ENCODE data around the gene PRSS57.
A peak's percentile ranks its signal among the peaks of the same experiment; 100 is the strongest.

Gene PRSS57

DNA sequence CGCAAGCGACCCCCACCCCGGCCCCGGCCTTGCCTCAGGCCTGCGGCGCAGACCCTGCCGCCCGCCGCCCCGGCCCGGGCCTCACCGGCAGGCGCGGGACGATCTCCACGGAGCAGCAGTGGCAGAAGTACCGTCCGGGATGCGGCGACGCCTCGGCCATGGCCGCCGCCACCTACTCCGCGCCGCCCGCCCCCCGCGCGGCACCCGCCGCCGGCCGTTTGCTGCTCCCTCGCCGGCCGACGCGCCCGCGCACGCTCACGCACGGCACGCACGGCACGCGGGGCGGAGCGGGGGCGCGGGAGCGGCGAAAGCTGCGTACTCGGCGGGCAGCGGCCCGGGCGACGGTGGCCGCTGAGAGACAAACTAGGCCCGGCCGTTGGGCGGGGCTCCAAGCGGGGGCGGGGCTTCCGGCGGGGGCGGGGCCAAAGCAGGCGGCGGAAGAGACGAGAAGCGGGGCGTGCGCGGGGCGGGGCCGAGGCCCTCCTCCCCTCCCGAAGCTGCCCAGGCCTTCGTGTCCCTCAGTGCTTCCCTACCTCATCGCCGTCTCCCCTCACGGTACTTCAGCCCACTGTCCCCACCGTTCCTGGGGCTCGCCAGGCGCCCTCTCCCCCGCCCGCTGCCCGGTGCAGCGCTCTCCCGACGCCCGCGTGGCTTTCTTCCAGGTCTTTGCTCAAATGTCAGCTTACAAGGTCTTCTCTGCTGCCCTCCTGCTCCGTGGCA is 32.1 kb downstream of the PRSS57 start, which contains the start of gene RNF126:
TSS of gene RNF126 (minus strand) at position 253 of the 720 bp plus-strand sequence. CDS start at position 160, 93 bp downstream.
- Mint-ChIP-seq H3K27me3 (no peaks in the 10 kb centered on the region), H3K4me3 (peak within 1 kb of the TSS; percentile 89), H3K9me3 (no peaks in the 10 kb centered on the region), H3K36me3 (ENCODE audit: low read depth) (peaks cover 31% of the 10 kb centered on the region), H3K4me1 (ENCODE audit: low read depth) (peaks cover 71% of the 10 kb centered on the region), H3K27ac (peak within 1 kb of the TSS; percentile 90)
- intact Hi-C loops (cut with micrococcal nuclease) = loop anchor here (5.0 kb wide), 1 partner anchor 89 kb away; the partner anchor contains the start of gene MISP

DNA sequence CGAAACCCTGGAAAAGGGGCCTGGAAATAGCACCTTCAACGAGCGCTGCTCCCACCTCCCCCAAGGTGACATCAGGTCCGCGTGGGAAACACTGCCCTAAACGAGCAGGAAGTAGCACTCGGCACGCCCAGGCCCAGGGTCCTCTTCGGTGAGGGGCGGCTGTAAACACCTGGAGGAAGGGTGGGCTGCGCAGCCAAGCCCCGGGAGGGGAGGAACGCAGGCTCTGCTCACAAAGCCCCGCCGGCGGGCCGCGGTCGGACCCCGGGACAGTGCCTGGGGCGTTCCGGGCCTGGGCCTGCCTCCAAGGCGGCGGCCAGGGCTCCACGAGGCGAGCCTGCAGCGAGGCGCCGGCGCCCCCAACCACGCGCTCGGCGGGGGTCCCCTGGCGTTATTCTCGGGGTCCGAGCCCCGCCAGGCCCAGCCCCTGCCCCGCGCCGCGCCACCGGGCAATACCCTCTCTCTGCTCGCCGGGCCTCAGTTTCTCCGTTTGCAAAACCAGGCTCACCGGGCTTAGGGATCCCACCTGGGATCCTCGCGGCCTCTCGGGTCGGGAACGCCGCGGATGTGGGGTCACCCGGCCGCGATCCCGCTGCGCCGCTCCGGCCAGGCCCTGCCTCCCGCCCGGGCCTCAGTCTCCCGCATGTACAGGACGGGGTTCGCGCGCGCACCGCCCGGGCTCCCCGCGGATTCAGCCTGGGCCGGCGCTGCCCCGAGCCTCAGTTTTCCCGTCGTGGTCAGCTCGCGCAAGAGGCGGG is 32.9 kb downstream of the PRSS57 start:
- Mint-ChIP-seq H3K27ac (peak overlapping the region; percentile 90), H3K4me1 (ENCODE audit: low read depth) (peaks cover 69% of the 10 kb centered on the region), H3K36me3 (ENCODE audit: low read depth) (peaks cover 38% of the 10 kb centered on the region), H3K9me3 (no peaks in the 10 kb centered on the region), H3K4me3 (peak overlapping the region; percentile 89), H3K27me3 (no peaks in the 10 kb centered on the region)
- intact Hi-C loops (cut with micrococcal nuclease) = loop anchor here (5.0 kb wide), 1 partner anchor 90 kb away; the partner anchor contains the start of gene MISP

DNA sequence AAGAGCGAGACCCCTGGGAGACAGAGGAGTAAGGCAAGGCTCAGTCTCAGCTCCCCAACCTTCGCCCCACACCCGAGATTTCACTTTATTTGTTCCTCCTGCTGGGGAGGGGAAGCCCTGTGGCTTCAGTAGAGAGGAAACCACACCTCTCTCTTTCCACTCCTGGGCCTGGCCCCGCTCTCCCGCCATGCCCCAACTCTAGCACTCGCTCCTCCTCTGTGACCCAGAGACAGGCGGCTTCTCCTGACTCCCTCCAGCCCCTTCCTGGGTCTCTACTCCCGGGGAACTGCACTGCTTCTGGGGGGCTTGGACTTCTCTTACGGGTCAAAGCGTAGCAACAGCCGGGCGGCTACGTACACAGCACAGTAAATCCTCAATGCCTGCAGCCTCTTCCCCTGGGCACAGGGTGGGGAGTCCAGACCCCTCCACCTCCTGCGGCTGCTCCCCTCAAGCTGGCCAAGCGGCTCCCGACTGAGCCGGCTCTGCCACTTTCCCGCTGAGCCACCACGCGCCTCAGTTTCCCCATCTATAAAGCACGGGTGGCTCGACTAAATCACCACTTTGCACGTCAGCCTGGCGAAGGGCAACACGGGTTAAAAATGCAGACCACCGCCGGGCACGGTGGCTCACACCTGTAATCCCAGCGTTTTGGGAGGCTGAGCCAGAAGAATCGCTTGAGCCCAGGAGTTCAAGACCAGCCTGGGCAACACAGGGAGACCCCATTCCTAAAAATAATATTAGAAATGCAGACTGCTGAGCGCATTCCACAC is 33.6 kb downstream of the PRSS57 start:
- peaks cover 73% of the 10 kb centered on the region for H3K4me1 Mint-ChIP-seq (ENCODE audit: low read depth)
- intact Hi-C loops (cut with micrococcal nuclease) = loop anchor here (2.0 to 5.0 kb wide), 2 partner anchors 29 to 91 kb away; partner anchors contain the start of genes MISP and POLRMT
- peaks cover 46% of the 10 kb centered on the region for H3K36me3 Mint-ChIP-seq (ENCODE audit: low read depth)
- peak overlapping the region; percentile 89 for H3K4me3 Mint-ChIP-seq
- no peaks in the 10 kb centered on the region for H3K27me3 Mint-ChIP-seq
- peak overlapping the region; percentile 90 for H3K27ac Mint-ChIP-seq
- H3K9me3 Mint-ChIP-seq = no peaks in the 10 kb centered on the region

DNA sequence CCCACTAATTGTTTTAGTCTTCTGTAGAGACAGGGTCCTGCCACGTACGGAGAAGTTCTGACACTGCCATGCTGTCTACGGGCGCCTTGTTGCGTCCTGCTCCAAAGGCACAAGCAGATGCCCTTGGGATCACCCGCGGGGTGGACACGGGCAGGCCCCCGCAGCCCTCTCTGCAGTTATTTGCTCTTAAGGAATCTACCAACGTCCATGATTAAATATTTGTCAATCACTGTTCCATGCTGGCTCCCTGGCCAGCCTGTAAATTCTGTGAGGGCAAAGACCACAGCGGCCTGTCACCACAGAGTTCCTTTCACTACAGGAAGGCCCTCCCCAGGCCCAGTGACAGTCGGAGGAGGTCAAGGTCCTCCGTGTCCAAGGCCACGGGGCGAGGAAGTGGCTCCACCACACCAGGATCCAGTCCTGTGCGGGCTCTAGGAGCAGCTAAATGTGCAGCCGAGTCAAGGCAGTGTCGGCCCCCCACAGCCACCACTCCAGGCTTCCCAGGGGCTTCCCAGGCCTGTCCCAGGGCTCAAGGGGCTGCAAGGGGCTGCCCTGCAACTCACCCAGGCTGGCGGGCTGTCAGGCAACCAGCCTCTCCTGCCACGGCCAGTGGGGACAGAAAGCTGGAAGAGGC is 34.3 kb downstream of the PRSS57 start:
- peaks cover 53% of the 10 kb centered on the region for H3K36me3 Mint-ChIP-seq (ENCODE audit: low read depth)
- intact Hi-C loops (cut with micrococcal nuclease) = loop anchor here (2.0 to 5.0 kb wide), 2 partner anchors 28 to 91 kb away; partner anchors contain the start of genes MISP and POLRMT
- H3K27ac Mint-ChIP-seq = peak overlapping the region; percentile 90
- H3K9me3 Mint-ChIP-seq = no peaks in the 10 kb centered on the region
- H3K4me1 Mint-ChIP-seq (ENCODE audit: low read depth) = peaks cover 79% of the 10 kb centered on the region
- H3K4me3 Mint-ChIP-seq = peak overlapping the region; percentile 89
- no peaks in the 10 kb centered on the region for H3K27me3 Mint-ChIP-seq

DNA sequence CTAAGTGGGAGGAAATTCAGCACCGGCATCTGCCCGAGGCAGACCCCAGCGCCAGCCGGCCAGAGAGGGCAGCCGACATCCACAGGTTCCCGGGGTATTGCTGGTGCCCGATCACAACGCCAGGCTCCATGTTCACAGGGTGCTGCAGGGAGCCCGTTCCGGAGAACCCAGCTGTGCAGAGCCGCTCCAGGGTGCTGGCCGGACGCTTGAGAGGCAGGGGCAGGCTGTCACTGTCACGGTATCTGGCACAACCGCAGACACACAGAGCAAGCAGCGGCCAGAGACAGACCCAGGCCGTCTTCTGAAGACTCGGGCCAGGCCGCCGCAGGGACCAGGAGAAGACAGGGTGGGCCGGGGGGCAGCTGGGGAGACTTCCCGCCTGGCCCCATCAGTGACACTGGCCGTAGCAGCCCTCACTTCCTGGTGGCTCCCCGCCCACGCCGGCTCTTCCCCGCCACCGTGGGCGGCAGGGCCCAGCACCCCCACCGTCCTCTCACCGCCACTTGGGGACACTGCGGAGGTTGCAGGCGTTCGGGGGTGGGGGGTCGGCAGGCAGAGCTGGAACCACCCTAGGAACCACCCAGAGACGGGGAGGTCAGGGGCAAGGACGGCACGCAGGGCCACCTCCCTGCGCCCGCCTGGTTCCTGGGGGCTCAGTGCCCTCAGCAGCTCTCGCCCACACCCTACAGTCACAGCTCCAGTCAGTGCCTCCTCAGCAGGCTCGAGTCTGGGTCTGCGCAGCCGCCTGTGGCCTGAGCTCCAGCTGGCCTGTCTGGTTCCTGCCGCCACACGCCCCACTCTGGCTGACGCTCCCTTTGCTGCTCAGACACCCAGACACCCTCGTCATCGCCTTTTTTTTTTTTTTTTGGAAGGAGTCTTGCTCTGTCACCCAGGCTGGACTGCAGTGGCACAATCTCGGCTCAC is 36.1 kb downstream of the PRSS57 start:
- Mint-ChIP-seq H3K9me3 (no peaks in the 10 kb centered on the region), H3K4me1 (ENCODE audit: low read depth) (peaks cover 80% of the 10 kb centered on the region), H3K27me3 (no peaks in the 10 kb centered on the region), H3K4me3 (peak overlapping the region; percentile 89), H3K27ac (peak overlapping the region; percentile 90), H3K36me3 (ENCODE audit: low read depth) (peaks cover 71% of the 10 kb centered on the region)
- intact Hi-C loops (cut with micrococcal nuclease) = no loop called here

DNA sequence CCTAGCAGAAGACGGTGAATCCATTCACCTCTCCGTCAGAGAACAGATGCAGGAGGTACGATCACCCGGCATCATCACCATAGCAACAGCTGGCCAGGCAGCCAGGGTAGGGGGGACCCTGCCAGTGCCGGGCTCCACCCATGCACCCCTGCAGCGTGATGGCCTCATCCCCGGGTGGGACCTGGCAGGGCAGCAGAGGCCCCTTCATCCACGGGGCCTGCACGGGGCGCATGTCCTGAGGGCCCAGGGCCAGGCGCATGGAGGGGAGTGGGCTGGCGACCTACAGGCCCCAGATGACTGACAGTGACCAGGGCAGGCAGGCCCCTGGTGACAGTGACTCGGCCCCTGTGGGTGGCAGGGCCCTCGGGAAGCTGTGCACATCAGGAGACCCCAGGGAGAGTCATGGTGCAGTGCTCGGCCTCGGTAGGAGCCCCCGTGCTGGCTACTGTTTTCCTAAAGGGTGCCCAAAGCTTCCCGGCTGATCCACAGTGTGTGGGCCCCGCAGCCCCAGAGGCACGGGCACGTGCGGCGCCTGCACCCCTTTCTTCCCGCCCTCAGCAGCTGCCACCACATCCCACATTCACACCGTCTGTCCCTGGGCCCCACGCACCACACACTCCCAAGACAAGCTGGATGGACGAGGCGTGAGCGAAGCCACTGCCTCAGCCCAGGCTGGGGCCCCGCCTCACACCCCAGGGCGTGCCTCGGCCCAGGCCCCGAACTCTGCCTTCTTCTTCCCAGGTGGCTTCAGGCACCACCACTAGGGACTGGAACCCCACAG is 37.0 kb downstream of the PRSS57 start:
- H3K27ac Mint-ChIP-seq = peak overlapping the region; percentile 90
- H3K4me3 Mint-ChIP-seq = no peak overlapping the region
- no peaks in the 10 kb centered on the region for H3K9me3 Mint-ChIP-seq
- H3K36me3 Mint-ChIP-seq (ENCODE audit: low read depth) = peaks cover 80% of the 10 kb centered on the region
- H3K4me1 Mint-ChIP-seq (ENCODE audit: low read depth) = peaks cover 72% of the 10 kb centered on the region
- H3K27me3 Mint-ChIP-seq = no peaks in the 10 kb centered on the region
- intact Hi-C loops (cut with micrococcal nuclease) = no loop called here

DNA sequence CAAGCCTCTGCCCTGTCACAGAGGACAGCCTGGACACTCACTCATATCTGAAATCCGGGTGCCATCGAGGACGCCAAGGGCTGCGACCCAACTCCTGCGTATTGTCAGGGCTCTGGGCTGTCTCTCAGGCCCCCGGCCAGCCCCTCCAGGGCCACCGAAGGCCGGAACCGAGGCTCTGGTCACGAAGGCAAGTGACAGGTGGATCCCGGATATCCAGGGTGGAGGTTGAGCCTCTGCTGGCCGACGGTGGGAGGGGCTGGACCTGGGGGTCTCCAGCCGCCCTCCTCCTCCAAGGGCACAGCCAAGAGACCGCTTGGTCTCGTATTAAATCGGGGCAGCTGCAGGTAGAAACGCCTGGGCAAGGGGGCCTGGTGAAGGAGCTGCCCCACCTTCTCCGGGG is 37.6 kb downstream of the PRSS57 start:
- Mint-ChIP-seq H3K27ac (no peak overlapping the region), H3K27me3 (no peaks in the 10 kb centered on the region), H3K4me3 (no peak overlapping the region), H3K36me3 (ENCODE audit: low read depth) (peaks cover 86% of the 10 kb centered on the region), H3K4me1 (ENCODE audit: low read depth) (peaks cover 71% of the 10 kb centered on the region), H3K9me3 (no peaks in the 10 kb centered on the region)
- intact Hi-C loops (cut with micrococcal nuclease) = no loop called here

DNA sequence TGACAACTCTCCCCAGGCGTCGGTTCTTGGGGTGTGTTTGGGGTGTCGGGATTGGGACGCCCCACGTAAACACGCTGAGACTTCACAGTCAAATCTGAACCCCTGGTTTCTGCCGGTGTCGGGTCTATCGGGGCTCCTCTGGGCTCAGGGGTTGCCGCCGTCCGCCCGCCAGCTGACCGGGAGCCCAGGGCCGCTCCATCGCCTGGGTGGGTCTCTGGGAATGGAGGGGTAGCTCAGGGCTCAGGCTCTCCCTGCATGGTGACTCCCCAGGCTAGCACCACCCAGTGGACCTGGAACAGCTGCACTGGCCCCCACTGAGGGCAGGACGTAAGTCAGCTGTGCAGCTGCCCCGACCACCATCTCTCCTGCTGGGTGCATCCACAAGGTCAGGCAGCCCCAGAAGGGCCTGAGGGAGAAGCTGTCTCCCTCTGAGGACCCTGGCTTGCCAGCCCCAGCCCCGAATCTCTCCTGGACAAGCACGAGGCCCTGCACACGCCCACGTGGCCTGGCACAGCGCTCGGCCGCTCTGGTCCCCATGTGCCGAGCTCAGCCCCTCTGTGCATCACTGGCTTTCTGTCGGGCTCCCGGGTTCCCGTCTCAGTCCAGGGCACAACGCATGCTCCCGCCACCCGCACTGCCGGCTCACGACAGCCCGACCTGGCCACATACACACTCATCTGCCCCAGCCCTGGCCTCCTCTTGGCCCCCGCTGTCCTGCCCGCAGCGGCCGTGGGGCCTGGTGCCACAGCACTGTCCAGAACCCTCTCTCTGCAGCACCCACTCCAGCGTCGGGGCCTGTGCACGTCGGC is 38.3 kb downstream of the PRSS57 start:
- intact Hi-C loops (cut with micrococcal nuclease) = no loop called here
- Mint-ChIP-seq H3K4me1 (ENCODE audit: low read depth) (peaks cover 70% of the 10 kb centered on the region), H3K27me3 (no peaks in the 10 kb centered on the region), H3K36me3 (ENCODE audit: low read depth) (peaks cover 93% of the 10 kb centered on the region), H3K27ac (no peak overlapping the region), H3K4me3 (no peak overlapping the region), H3K9me3 (no peaks in the 10 kb centered on the region)

DNA sequence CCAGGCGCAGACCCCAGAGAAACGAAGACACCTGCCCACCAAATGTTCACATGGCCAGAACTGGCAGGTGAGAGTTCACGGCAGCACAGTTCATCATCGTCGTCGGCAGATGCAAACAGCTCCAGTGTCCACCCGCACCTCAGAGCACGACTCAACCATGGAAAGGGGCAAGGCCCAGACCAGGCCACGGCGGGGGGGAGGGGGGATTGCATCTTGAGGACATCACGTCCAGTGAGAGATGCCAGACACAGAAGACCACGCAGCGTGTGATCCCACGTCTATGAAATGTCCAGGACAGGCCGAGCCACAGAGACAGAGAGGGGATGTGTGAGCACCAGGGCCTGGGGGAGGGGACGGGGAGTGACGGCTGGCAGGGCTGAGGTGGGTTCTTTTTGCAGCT is 39.6 kb downstream of the PRSS57 start:
- Mint-ChIP-seq H3K4me1 (ENCODE audit: low read depth) (peaks cover 58% of the 10 kb centered on the region), H3K27me3 (no peaks in the 10 kb centered on the region), H3K36me3 (ENCODE audit: low read depth) (peaks cover 93% of the 10 kb centered on the region), H3K9me3 (no peaks in the 10 kb centered on the region), H3K27ac (no peak overlapping the region), H3K4me3 (no peak overlapping the region)
- intact Hi-C loops (cut with micrococcal nuclease) = no loop called here

DNA sequence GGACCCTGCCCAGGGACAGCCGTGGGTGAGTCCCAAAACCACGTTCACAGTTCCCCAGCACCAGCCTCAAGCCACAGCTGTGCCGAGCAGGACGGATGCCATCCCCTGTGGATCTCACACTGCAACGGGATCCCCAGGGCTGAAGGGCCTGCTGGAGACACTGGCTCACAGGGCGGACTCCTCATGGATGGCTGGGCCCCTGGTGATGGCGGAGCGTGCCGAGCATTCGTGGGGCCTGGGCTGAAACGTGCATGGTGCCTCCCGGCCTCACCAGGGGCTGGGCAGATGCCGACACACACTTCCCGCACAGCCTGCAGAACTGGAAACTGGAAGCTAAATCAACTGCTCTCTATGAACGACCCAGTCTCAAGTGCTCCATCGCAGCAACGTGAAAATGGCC is 41.8 kb downstream of the PRSS57 start:
- no peak overlapping the region for H3K4me3 Mint-ChIP-seq
- H3K36me3 Mint-ChIP-seq (ENCODE audit: low read depth) = peaks cover 100% of the 10 kb centered on the region
- no peaks in the 10 kb centered on the region for H3K9me3 Mint-ChIP-seq
- no peak overlapping the region for H3K27ac Mint-ChIP-seq
- no peaks in the 10 kb centered on the region for H3K27me3 Mint-ChIP-seq
- intact Hi-C loops (cut with micrococcal nuclease) = no loop called here
- H3K4me1 Mint-ChIP-seq (ENCODE audit: low read depth) = peaks cover 35% of the 10 kb centered on the region

DNA sequence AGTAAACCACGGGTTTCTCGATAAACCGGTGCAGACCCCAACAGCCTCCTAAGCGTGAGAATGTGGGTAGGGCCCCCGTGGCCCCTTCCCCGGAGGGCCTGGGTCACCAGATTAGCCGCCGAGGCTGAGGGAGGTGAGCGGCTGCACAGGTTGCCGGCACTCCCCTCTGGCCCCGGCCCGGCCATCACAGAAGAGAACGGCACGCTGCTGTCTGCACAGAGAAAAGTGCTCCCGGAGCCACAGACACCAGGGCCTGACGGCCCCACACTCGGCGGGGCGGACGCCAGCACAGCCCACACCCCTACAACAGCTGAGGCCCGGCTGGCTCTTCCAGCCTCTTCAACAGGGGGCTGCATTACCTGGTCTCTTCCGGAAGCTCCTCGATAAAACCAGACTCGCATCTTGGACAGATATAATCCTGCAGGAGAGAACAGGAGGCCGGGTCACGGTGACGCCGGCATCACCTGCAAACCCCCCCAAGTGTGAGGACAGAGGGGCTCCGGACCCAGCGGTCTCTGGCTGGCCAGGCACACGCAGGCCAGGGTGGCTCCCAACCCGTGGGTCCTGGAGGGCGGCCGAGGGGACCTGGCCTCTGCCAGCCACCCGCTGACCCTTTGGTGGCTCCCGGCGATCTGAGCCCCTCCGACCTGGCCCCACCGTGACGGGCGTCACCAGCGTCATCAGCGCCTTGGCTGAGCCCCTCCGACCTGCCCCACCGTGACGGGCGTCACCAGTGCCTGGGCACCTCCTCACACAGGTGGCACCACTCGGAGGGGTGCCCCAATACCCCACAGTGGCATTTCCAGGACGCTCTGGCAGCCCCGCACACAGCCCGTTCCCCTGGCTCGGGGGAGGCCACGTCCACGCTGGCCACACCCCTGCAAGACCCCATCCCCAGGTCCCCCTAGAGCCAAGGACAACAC is 42.5 kb downstream of the PRSS57 start:
- Mint-ChIP-seq H3K27me3 (no peaks in the 10 kb centered on the region), H3K4me3 (no peak overlapping the region), H3K4me1 (ENCODE audit: low read depth) (peaks cover 32% of the 10 kb centered on the region), H3K27ac (no peak overlapping the region), H3K9me3 (no peaks in the 10 kb centered on the region), H3K36me3 (ENCODE audit: low read depth) (peaks cover 100% of the 10 kb centered on the region)
- intact Hi-C loops (cut with micrococcal nuclease) = no loop called here

Measured in dendritic cell treated with granulocyte-macrophage colony-stimulating factor and Interleukin-4, amounts not matched to agents 40 ng/mL and 50 ng/mL, for 4 days (primary cell).